NCI-H2196 (cell line): ENCODE data around the gene NPPB.

Source experiments
- DNase-seq: peaks from one replicate; lab custom pipeline; 2025; ENCODE audit not compliant: unreplicated experiment; lab: John Stamatoyannopoulos, UW

NPPB gene

DNA sequence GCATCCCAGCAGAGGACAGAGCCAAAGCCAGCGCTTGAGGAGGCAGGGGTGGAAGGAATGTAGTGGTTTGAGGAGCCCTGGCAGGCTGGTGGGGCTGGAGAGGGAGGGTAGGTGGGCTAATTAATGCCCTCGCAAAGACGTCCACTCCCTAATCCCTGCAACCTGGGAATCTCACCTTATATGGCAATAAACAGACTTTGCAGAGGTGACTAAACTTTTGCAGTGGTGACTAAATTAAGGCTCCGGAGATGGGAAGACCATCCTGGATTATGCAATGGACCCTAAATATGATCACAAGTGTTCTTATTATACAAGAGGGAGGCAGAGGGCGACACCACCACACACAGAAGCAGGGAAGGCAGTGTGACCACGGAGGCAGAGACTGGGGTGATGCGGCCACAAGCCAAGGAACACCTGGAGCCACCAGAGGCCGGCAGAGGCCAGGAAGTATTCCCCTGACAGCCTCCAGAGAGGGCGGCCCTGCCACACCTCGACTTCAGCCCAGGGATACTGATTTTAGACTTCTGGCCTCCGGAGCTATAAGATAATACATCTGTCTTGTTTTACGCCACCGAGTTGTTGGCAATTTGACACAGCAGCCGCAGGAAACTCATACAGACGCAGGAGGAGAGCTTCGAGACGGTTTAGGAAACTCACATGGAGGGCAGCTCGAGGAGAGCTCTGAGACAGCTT is 23.1 kb upstream of the NPPB start:
- no peak for DNase-seq

DNA sequence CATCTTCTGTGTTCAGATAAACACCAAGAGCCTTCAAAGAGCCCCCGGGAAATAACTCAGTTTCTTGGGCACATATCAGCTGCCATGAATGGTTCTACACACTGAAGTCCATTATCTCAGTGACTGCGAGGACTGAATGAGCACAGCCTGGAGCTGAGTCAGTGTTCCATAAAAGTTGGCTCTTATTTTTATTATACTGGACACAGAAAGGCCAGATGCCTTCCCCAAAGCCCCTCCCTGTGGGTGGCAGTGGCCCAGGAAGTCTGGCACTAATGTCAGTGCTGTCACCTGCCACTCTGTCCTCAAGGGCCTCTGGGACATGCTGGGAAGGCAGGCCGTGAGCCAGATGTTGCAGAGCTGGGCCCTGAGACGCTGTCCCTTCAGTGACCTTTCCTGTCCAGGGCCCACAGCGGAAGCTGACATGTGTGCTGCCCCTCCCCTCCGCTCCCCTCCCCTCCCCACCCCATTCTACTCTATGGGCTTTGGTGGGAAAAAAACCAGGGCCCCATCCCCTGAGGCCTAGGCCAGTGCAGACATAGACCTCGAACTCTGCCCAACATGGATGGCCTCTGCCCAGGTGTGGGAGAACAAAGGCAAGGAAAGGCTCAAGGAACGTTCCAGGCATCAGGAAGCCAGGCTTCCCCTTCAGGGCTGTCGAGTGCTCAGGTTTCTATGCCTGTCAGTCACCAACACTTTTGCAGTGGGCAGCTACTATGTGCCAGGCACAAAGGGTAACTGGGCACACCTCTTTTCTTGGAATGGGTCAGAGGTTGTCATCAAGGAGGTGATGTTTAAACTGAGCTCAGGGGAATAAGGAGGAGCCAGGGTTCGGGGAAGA is 22.4 kb upstream of the NPPB start:
- peak; percentile 18 for DNase-seq

GRCh38 chr1:11880181-11880575 is 21.4 kb upstream of the NPPB start:
- no peak for DNase-seq

- DNase-seq = no peak
These were observed 20.8 kb upstream of the NPPB start for GRCh38 chr1:11879311-11880180.

- no peak for DNase-seq
These were observed 20.1 kb upstream of the NPPB start for GRCh38 chr1:11878891-11879190.

DNA sequence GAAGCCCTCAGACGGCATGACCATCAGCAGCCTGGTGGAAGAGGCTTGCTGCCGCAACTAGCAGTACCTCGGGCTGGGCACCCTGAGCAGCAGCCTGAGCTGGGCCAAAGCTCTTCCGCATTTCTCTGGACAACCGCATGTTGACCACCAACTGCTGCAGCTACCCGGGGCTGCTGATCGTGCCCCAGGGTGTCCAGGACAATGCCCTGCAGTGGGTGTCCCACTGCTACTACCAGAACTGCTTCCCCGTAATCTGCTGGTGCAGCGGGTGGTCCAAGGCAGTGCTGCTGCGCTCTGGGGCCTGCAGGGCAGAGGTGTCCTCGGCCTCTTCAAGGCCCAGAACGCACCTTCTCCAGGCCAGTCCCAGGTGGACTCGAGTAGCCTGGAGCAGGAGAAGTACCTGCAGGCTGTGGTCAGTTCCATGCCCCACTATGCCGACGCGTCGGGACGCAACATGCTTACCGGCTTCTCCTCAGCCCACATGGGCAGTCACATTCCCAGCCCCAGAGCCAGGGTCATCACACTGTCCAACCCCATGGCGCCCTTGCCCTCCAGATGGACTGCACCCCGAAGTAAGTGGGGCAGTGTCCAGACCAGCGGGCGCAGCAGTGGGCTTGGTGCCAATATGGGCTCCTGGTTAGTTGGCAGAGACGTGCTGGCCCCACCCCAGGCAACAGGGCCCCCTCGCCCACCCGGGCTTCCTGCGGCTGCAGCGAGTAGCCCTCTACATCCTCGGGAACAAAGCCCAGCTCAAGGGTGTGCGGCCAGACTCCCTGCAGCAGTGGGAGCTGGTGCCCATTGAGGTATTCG is 19.5 kb upstream of the NPPB start:
- no peak for DNase-seq

DNA sequence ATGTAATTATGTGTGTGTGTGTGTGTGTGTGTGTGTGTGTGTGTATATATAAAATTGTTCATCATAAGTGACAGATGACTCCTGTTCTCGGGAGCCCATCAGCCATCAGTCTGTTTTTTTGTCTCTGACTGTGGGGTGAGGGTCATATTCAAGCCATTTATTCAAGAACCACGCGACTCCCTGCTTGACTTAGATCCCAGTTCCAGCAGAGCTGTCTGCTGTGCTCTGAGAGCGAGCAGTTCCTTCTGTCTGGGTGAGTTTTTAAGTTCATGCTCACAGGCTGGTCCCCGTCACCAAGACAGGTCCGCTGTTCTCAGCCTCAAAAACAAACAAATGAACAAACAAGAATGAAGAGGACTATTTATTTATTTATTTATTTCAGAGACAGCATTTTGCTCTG is 18.3 kb upstream of the NPPB start:
- DNase-seq = no peak

- no peak for DNase-seq
These were observed 16.3 kb upstream of the NPPB start for GRCh38 chr1:11875094-11875493.

DNA sequence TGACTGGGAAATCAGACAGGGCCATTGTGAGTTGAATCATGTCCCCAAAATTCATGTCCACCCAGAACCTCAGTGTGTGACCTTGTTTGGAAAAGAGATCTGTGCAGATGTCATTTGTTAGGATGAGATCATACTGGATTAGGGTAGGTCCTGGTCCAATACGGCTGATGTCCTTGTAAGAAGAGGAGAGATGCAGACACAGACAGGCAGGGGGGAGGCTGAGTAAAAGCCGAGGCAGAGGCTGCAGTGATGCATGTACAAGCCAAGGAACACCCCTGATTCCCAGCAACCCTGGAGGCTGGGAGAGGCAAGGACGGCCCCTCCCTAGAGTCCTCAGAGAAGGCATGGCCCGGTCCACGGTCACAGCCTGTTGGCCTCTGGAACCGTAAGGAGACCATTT is 15.9 kb upstream of the NPPB start:
- no peak for DNase-seq

GRCh38 chr1:11874258-11874562 is 15.5 kb upstream of the NPPB start:
- DNase-seq = no peak

DNA sequence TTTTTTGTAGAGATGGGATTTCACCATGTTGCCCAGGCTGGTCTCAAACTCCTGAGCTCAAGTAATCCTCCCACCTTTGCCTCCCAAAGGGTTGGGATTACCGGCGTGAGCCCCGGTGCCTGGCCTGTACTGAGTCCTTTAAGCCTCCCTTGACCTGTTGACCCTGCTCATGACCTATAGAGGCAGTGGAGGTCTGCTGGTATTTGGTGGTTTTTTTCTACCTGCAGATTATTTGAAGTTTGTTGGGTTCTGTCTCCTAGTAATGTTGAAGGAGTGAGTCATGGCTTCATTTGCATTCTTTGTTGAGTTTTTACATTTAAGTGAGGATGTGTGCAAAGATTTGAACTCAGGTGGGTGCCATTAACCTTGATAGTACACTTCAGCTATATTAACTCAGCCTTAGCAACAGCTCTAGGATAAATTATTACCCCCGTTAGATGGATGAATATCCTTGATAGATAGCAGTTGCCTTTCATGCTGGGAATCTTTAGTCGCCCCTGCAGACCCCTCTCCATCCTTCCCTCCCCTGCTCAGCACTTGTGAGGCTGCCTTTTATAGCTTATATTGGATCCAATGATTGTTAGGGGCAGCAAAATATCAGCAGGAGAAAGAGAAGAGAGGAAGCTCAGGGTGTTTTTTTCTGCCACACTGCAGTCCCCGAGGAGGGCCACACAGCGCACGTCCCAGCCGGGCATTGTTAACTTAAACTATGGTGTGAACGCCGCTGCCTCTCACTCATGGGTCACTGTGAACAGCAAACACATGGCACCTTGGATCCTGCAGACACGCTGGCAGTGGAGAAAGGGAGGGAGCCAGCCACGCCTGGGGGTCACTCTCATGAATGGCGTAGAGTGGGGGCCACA is 14.9 kb upstream of the NPPB start:
- no peak for DNase-seq

- no peak for DNase-seq
These were observed 13.8 kb upstream of the NPPB start for GRCh38 chr1:11872545-11872944.

DNA sequence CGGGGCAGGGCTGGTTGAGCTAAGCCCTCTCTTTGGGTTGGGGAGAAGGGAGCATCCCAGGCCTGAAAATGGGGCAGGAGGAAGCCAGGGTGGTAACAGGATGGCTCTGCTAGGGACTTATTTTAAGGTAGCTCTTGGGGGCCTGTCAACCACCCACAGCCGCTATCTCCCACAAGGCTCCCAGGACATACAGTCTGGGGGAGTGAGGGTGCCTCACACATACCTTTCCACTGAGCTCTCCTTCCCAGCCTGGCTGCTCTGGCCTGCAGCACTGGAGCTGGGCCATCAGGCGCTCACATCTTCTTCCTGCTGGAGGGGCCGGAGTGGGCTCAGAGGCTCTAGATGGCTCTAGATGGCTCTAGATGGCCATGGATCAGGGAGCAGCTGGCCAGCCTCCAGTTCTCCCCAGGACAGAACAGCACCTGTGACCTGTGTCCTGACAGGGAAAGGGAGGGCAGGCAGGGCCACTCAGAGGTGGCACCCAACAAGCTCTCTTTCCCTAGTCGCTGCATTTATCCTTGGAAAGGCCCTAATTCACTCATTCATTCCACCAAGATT is 11.0 kb upstream of the NPPB start:
- no peak for DNase-seq

DNA sequence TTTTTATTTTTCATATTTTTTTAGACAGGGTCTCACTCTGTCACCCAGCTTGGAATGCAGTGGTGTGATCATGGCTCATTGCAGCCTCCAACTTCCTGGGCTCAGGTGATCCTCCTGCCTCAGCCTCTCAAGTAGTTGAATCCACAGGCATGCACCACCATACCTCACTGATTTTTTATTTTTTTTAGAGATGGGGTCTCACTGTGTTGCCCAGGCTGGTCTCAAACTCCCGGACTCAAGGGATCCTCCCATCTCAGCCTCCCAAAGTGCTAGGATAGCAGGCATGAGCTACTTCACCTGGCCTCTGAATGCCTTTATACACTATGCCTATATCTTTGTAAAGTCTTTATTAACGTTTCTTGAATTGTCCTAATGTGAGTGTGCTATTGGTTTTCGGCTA is 10.4 kb upstream of the NPPB start:
- DNase-seq = no peak

DNA sequence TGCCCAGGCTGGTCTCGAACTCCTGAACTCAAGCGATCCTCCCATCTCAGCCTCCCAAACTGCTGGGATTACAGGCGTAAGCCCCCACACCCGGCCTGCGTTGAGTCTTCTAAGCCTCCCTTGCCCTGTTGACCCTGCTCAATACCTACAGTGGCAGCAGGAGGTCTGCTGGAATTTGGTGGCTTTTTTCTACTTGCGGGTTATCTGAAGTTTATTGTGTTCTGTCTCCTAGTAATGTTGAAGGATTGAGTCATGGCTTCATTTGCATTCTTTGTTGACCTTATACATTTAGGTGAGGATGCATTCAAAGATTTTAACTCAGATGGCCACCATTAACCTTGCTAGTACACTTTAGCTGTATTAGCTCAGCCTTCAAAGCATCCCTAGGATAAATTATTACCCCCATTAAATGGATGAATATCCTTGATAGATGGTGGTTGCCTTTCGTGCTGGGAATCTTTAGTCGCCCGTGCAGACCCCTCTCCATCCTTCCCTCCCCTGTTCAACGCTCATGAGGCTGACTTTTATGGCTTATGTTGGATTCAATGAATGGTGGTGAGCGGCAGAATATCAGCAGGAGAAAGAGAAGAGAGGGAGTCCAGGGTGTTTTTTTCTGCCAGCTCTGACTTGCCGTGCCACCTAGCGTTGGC is 9.7 kb upstream of the NPPB start:
- no peak for DNase-seq

DNA sequence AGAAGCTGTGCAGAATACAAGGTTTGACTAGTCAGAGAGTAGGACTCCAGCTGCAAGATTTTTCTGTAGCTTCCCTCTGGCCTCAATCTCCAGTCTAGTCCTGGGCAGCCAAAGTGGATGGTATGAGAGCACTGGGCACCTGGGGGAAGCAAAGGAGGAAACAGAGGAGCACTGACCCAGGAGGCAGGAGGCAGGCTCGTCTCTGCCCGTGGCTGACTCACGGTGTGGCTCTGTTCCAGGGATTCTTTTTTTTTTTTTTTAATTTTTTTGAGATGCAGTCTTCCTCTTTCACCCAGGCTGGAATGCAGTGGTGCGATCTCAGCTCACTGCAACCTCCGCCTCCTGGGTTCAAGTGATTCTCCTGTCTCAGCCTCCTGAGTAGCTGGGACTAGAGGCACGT is 4.1 kb upstream of the NPPB start:
- DNase-seq = peak; percentile 36

DNA sequence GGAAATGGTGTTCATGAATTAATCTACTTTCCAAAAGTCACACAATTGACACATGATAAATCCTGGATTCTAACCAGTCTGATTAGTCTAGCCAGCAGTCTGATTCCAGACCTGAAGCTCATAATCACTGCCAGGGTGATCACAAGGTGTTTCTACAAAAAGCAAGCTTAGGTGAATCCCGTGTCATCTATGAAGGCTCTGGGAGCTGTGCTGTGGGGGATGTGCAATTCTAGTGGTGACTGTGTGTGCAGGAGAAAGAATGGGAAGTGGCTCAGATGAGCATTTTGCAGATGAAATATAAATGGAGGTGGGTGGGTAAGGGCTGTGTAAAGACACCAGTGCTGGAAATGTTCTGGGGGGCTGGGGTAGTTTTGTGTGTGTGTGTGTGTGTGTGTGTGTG is 1.8 kb upstream of the NPPB start:
- DNase-seq = no peak

GRCh38 chr1:11860083-11860482 is 1.3 kb upstream of the NPPB start:
- no peak for DNase-seq
